ENCODE results near the gene PIEZO2. TPM values are rescaled to one million over a fixed set of nuclear protein-coding genes. Genes with fewer than 3 reads are reported as not detected.

The PIEZO2 gene
- polyA plus RNA-seq, 1 donor from 2014 or later = 0.30 TPM

GRCh38 chr18:10924290-10924689, 225.1 kb downstream of the PIEZO2 start:
- Histone ChIP-seq H3K27ac (ENCODE audit: low read length) (no peak overlapping the region), H4K20me1 (ENCODE audit: insufficient read depth) (no peaks in the 10 kb centered on the region), H2AFZ (ENCODE audit: low read depth, low read length) (no peak overlapping the region), H3K9ac (ENCODE audit: low read length) (no peak overlapping the region), H3K4me2 (ENCODE audit: low read length) (no peak overlapping the region), H3K9me2 (ENCODE audit: insufficient read depth, low read length) (no peaks in the 10 kb centered on the region), H3K36me3 (ENCODE audit: insufficient read depth, low read length) (no peaks in the 10 kb centered on the region), H3K79me2 (replicated peaks; ENCODE audit: insufficient read depth, low read length) (no peaks in the 10 kb centered on the region), H3K27me3 (ENCODE audit: insufficient read depth, low read depth, low read length) (no peaks in the 10 kb centered on the region), H3K4me3 (ENCODE audit: low read length) (no peak overlapping the region), H3K9me3 (ENCODE audit: low read length) (no peaks in the 10 kb centered on the region), H3F3A (ENCODE audit: insufficient read depth, low read length, poor library complexity, severe bottlenecking) (no peaks in the 10 kb centered on the region)
- TF ChIP-seq SMC3 (conservative IDR thresholded peaks at IDR 0.05; ENCODE audit: poor library complexity) = no peak
- TF ChIP-seq EZH2 (IDR thresholded peaks at IDR 0.05; ENCODE audit: borderline replicate concordance, insufficient read depth, low read length, poor library complexity, severe bottlenecking) = no peak
- TF ChIP-seq RAD21 (conservative IDR thresholded peaks at IDR 0.05) = no peak
- TF ChIP-seq CTCF (IDR thresholded peaks at IDR 0.05; ENCODE audit: poor library complexity, severe bottlenecking) = no peak
- no peak for TF ChIP-seq POLR2AphosphoS5 (IDR thresholded peaks at IDR 0.05)
- no peak for TF ChIP-seq EP300 (conservative IDR thresholded peaks at IDR 0.05; ENCODE audit: poor library complexity, severe bottlenecking)
- TF ChIP-seq TAF1 (IDR thresholded peaks at IDR 0.05; ENCODE audit: low read depth) = no peak
- no peak for TF ChIP-seq REST (IDR thresholded peaks at IDR 0.05; ENCODE audit: borderline replicate concordance)
- no peak for TF ChIP-seq MXI1 (conservative IDR thresholded peaks at IDR 0.05; ENCODE audit: poor library complexity, severe bottlenecking)

GRCh38 chr18:10923551-10924070, 225.8 kb downstream of the PIEZO2 start:
- H3K79me2 ChIP-seq (replicated peaks; ENCODE audit: insufficient read depth, low read length) = no peaks in the 10 kb centered on the region
- H3K27ac ChIP-seq (ENCODE audit: low read length) = no peak overlapping the region
- H3F3A ChIP-seq (ENCODE audit: insufficient read depth, low read length, poor library complexity, severe bottlenecking) = no peaks in the 10 kb centered on the region
- no peak overlapping the region for H3K4me3 ChIP-seq (ENCODE audit: low read length)
- no peak overlapping the region for H3K4me2 ChIP-seq (ENCODE audit: low read length)
- H3K9me3 ChIP-seq (ENCODE audit: low read length) = no peaks in the 10 kb centered on the region
- H2AFZ ChIP-seq (ENCODE audit: low read depth, low read length) = no peak overlapping the region
- TF ChIP-seq EP300 (conservative IDR thresholded peaks at IDR 0.05; ENCODE audit: poor library complexity, severe bottlenecking) = no peak
- no peak for TF ChIP-seq REST (IDR thresholded peaks at IDR 0.05; ENCODE audit: borderline replicate concordance)
- no peak for TF ChIP-seq POLR2AphosphoS5 (IDR thresholded peaks at IDR 0.05)
- no peak for TF ChIP-seq TAF1 (IDR thresholded peaks at IDR 0.05; ENCODE audit: low read depth)
- TF ChIP-seq CTCF (IDR thresholded peaks at IDR 0.05; ENCODE audit: poor library complexity, severe bottlenecking) = no peak
- TF ChIP-seq RAD21 (conservative IDR thresholded peaks at IDR 0.05) = no peak
- no peak for TF ChIP-seq SMC3 (conservative IDR thresholded peaks at IDR 0.05; ENCODE audit: poor library complexity)
- TF ChIP-seq EZH2 (IDR thresholded peaks at IDR 0.05; ENCODE audit: borderline replicate concordance, insufficient read depth, low read length, poor library complexity, severe bottlenecking) = no peak
- no peak for TF ChIP-seq MXI1 (conservative IDR thresholded peaks at IDR 0.05; ENCODE audit: poor library complexity, severe bottlenecking)
- H3K36me3 ChIP-seq (ENCODE audit: insufficient read depth, low read length) = no peaks in the 10 kb centered on the region
- no peaks in the 10 kb centered on the region for H4K20me1 ChIP-seq (ENCODE audit: insufficient read depth)
- H3K9ac ChIP-seq (ENCODE audit: low read length) = no peak overlapping the region
- no peaks in the 10 kb centered on the region for H3K9me2 ChIP-seq (ENCODE audit: insufficient read depth, low read length)
- no peaks in the 10 kb centered on the region for H3K27me3 ChIP-seq (ENCODE audit: insufficient read depth, low read depth, low read length)
